Measurements from ENCODE around the gene JAZF1. TPM values are rescaled to one million over a fixed set of nuclear protein-coding genes. Genes with fewer than 3 reads are reported as not detected.

The JAZF1 gene
- total and polyA plus RNA-seq, 7 donors: 2.3 to 10.6 (median 5.3) TPM

DNA sequence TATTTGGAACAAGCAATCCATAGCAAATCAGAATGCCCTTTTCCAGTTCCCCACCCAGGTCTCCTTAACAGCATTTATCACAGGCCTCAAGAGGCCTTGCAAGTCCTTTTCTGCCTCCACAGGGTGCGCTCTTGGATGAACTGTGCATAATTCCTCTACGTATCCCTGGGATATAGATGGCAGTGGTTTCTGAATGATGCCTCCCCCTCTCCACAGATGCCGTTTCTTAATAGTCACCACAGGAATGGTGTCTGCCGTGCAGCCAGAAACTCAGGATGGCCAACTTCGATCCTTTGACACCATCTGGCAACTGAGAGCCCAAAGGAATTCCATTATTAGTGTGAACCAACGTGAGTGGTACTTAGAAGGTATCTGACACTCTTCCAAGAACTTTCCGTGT is 43.1 kb downstream of the JAZF1 start:
- Histone ChIP-seq H3K27me3 (ENCODE audit: insufficient read depth in 3 of 3, low read length in 2 of 3) (no peaks in the 10 kb centered on the region), H3K27ac (no peak overlapping the region), H3K4me1 (peaks cover 31% of the 10 kb centered on the region), H3K36me3 (ENCODE audit: insufficient read depth in 1 of 2, low read depth in 1 of 2) (no peaks in the 10 kb centered on the region), H3K4me3 (no peak overlapping the region), H3K9me3 (no peaks in the 10 kb centered on the region)
- ATAC-seq: no peak
- TF ChIP-seq, protein P1, sequence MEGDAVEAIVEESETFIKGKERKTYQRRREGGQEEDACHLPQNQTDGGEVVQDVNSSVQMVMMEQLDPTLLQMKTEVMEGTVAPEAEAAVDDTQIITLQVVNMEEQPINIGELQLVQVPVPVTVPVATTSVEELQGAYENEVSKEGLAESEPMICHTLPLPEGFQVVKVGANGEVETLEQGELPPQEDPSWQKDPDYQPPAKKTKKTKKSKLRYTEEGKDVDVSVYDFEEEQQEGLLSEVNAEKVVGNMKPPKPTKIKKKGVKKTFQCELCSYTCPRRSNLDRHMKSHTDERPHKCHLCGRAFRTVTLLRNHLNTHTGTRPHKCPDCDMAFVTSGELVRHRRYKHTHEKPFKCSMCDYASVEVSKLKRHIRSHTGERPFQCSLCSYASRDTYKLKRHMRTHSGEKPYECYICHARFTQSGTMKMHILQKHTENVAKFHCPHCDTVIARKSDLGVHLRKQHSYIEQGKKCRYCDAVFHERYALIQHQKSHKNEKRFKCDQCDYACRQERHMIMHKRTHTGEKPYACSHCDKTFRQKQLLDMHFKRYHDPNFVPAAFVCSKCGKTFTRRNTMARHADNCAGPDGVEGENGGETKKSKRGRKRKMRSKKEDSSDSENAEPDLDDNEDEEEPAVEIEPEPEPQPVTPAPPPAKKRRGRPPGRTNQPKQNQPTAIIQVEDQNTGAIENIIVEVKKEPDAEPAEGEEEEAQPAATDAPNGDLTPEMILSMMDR (IDR thresholded peaks at IDR 0.05): no peak
- DNase-seq: no peak
- 77 to 94% (median 90%) methylated on average over 7 of the region's 7 CpGs for WGBS, 3 donors
- intact Hi-C loops (cut with DNase I): loop anchor here in 1 of 2 donors (5.0 kb wide), 1 partner anchor 935 kb away; no protein-coding TSS in a partner anchor

DNA sequence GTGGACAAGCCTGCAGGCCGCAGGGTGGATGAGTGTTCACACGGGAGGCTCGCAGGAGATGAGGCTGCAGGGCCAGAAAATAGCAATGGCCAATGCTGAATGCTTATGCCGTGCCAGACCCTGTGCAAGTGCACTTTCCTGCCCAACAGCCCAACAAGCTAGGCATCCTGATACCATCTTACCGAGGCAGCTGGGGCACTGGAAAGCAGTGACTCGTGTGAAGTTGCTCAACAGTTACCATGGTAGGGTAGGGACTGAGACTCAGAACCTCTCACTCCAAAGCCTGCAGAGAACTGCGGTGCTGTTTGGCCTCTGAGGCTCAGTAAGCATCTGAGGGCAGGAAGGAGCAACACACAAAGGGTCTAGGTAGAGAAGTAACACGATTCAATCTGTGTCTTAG is 43.7 kb downstream of the JAZF1 start:
- Histone ChIP-seq H3K27me3 (ENCODE audit: insufficient read depth in 3 of 3, low read length in 2 of 3) (no peaks in the 10 kb centered on the region), H3K4me1 (peaks cover 31% of the 10 kb centered on the region), H3K9me3 (no peaks in the 10 kb centered on the region), H3K36me3 (ENCODE audit: insufficient read depth in 1 of 2, low read depth in 1 of 2) (no peaks in the 10 kb centered on the region), H3K27ac (no peak overlapping the region), H3K4me3 (no peak overlapping the region)
- intact Hi-C loops (cut with DNase I): loop anchor here in 1 of 2 donors (5.0 kb wide), 1 partner anchor 935 kb away; no protein-coding TSS in a partner anchor
- TF ChIP-seq, protein P1 (IDR thresholded peaks at IDR 0.05): no peak
- DNase-seq (no peak), ATAC-seq (peak in 2 of 4 donors; percentile 32 to 53)
- 93 to 95% (median 93%) methylated on average over 8 of the region's 8 CpGs for WGBS, 3 donors

DNA sequence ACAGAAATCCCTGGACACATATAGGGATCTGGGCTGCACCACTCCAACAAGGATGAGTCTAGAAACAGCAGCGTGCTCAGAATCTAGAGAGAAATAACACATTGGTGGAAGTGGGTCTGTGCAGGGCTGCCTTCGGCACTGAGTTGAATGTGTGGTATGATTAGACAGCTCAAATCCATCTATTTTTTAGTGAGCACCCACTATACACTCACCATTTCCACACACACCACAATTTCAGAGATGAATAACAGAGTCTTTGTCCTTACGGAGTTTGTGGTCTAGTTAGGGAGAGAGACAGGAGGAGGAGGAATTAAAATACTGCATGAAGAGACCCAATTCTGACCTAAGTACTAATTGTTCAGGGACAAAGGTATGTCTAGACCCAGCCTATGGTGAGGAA is 44.2 kb downstream of the JAZF1 start:
- no peaks in the 10 kb centered on the region for H3K27me3 ChIP-seq (ENCODE audit: insufficient read depth in 3 of 3, low read length in 2 of 3)
- DNase-seq: no peak
- H3K4me3 ChIP-seq: no peak overlapping the region
- ATAC-seq: no peak
- no peaks in the 10 kb centered on the region for H3K36me3 ChIP-seq (ENCODE audit: insufficient read depth in 1 of 2, low read depth in 1 of 2)
- WGBS, 3 donors: 66 to 97% (median 79%) methylated on average over 3 of the region's 3 CpGs
- H3K27ac ChIP-seq: no peak overlapping the region
- peaks cover 30% of the 10 kb centered on the region for H3K4me1 ChIP-seq
- intact Hi-C loops (cut with DNase I): loop anchor here in 1 of 2 donors (5.0 kb wide), 1 partner anchor 936 kb away; no protein-coding TSS in a partner anchor
- TF ChIP-seq, protein P1 (IDR thresholded peaks at IDR 0.05): no peak
- no peaks in the 10 kb centered on the region for H3K9me3 ChIP-seq

DNA sequence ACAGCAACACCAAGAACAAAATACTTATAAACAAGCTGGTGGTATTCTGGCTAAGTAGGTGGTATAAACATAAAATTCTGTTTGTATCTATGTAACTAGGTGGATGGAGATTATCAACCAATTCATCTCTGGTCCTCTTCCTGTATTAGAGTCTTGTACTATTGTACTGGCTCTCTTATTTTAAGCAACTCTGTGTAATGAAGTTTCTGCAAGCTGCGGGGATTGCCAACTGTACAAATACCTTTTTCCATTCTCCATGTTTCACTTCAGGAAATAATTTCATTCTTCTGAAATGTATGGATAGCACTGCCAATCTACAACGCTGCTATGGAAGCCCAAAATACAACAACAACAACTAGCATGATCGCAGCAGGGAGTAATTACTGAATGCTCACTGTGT is 44.8 kb downstream of the JAZF1 start:
- intact Hi-C loops (cut with DNase I): loop anchor here in 1 of 2 donors (5.0 kb wide), 1 partner anchor 937 kb away; no protein-coding TSS in a partner anchor
- Histone ChIP-seq H3K4me3 (no peak overlapping the region), H3K4me1 (peaks cover 24% of the 10 kb centered on the region), H3K27me3 (ENCODE audit: insufficient read depth in 3 of 3, low read length in 2 of 3) (no peaks in the 10 kb centered on the region), H3K9me3 (no peaks in the 10 kb centered on the region), H3K36me3 (ENCODE audit: insufficient read depth in 1 of 2, low read depth in 1 of 2) (no peaks in the 10 kb centered on the region), H3K27ac (no peak overlapping the region)
- ATAC-seq (no peak), DNase-seq (no peak)
- WGBS, 3 donors: 78 to 80% (median 79%) methylated on average over 3 of the region's 3 CpGs
- TF ChIP-seq, protein P1 (IDR thresholded peaks at IDR 0.05): no peak

DNA sequence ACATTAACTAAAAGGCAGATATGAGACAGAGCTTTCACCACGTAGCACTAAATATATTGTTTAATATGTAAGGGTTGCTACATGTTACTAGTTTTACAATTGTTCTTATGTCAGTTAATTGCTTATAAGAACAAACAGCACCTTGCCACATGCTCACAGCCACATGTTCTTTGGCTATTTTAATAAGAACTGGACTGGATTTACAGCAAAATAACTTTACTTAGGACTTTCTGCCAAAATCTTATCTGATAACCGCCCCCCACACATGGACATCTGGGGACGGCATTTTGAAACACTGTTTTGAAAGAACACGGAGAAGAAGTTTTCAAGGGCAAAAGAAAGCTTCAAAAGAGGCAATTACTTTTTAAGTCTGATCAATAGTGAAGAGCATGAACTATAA is 45.3 kb downstream of the JAZF1 start:
- TF ChIP-seq, protein P1 (IDR thresholded peaks at IDR 0.05): no peak
- Histone ChIP-seq H3K4me3 (no peak overlapping the region), H3K36me3 (ENCODE audit: insufficient read depth in 1 of 2, low read depth in 1 of 2) (no peaks in the 10 kb centered on the region), H3K27ac (no peak overlapping the region), H3K9me3 (no peaks in the 10 kb centered on the region), H3K4me1 (peaks cover 19% of the 10 kb centered on the region), H3K27me3 (ENCODE audit: insufficient read depth in 3 of 3, low read length in 2 of 3) (no peaks in the 10 kb centered on the region)
- no peak for ATAC-seq
- 70 to 73% (median 71%) methylated on average over 4 of the region's 4 CpGs for WGBS, 3 donors
- no peak for DNase-seq
- intact Hi-C loops (cut with DNase I): loop anchor here in 1 of 2 donors (5.0 kb wide), 1 partner anchor 937 kb away; no protein-coding TSS in a partner anchor

Data from psoas muscle (tissue), 8 donors.